Bone marrow (tissue), 2 donors: Measurements from ENCODE around the gene PACS2.
"Not testable (repeated sequence)": the region's sequence is repeated elsewhere in the genome, so short reads cannot be mapped to it uniquely, and the experiment has no call there.

ENCODE experiments used
- DNase-seq, 2 donors: peaks; one replicate each; lab custom pipeline; 2025; lab: John Stamatoyannopoulos, UW

Gene PACS2

GRCh38 chr14:105315941-105316576 lies 1.5 kb downstream of the PACS2 start:
- DNase-seq, result peak in 1 of 2 donors; percentile 64

- DNase-seq, result no peak
Measured at GRCh38 chr14:105316577-105316941, 2.0 kb downstream of the PACS2 start.

DNA sequence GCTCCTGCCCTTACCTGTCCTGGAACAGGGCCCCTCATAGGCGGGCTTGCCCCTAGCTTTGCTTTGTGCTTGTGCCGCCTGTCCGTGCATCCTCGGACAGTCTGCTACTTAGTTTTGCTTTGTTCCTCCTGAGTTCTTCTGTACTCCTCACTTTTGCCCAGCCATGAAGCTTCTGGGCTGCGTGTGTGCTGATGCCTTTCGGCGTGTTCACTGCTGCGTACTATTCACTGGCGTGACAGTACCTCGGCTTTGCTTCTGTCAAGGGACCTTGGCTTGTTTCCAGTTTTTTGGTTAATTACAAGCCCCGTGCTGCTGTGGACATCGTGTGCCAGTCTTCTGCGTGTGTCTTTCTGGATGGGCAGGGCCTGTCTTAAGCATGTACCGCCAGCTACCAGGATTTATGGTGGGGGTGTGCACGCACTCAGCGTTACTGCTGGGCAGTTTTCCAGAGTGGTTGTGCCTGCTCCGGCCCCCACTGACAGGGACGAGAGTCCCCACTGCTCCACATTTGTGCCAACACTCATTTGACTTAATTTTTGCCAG lies 2.5 kb downstream of the PACS2 start:
- no peak for DNase-seq

DNA sequence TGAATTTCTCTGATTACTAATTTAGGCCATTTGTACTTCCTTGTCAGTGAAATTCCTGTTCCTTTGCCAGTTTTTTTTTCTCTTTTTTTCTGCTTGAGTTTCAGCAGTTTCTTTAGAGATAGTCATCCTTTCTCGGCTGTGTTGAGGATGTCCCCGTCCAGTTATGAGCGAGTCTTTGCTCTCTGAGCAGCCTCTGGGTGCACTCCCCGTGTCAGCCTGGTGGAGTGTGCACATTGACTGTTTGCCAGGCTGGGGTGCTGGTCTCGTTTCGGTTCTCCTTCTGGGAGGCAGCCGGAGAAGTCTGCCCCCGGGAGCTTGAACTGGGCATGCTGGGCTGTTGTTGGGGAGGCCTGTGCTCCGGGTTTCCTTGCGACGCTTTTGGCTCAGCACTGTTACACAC lies 3.0 kb downstream of the PACS2 start:
- no peak for DNase-seq

- DNase-seq, result no peak
Measured at GRCh38 chr14:105322791-105323556, 8.4 kb downstream of the PACS2 start.

- DNase-seq, result no peak
Measured at GRCh38 chr14:105323663-105324062, 9.1 kb downstream of the PACS2 start.

DNA sequence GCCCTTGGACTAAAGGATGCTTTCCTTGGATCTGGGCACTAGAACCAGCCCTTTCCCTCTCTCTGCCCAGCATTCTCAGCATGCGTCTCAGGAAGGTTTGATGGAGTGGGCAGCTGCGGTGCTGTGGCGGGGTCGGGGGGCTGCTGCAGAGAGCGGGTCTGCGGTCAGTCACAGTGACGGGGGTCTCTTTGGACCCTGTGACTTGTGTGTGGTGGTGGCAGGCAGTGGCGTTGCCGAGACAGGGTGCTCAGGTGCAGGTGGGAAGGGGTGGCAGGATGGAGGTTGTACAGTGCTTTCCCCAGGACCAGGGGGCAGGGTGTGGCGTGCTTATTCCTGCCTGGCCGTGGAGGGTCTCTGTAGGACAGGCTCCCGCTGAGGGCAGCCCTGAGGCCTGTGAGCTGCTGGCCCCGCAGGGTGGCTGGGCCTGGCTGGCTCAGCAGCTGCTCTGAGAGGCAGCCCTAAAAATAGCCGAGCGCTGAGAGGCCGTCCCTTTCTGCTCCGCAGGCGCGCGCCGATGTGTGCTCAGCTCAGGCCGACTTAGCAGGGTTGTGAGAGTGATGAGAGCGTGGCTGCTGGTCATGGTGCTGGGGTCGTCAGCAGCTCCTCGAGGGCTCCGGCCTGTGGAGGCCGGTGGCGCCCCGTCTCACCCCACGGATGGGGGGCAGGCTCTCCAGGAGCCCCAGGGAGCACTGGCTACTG lies 9.7 kb downstream of the PACS2 start:
- no peak for DNase-seq

DNA sequence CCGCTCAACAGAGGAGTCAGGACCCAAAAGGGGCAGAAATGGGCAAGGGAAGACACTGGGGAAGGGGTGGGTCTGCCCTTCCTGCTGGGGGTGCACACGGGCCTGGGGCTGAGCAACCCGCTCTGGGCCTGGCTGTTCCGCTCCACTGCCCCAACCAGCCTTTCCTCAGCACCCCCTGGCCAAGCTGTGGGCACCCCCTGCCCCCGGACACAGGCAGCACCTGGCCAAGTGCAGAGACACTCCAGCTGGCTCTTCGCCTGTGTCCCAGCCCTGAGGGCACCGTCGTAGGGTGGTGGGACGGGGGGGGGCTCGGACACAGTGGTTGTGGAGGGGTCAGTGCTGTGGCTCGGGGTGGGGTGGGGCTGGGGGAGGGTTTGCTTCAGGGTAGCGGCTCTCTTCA lies 10.3 kb downstream of the PACS2 start:
- DNase-seq, result no peak

DNA sequence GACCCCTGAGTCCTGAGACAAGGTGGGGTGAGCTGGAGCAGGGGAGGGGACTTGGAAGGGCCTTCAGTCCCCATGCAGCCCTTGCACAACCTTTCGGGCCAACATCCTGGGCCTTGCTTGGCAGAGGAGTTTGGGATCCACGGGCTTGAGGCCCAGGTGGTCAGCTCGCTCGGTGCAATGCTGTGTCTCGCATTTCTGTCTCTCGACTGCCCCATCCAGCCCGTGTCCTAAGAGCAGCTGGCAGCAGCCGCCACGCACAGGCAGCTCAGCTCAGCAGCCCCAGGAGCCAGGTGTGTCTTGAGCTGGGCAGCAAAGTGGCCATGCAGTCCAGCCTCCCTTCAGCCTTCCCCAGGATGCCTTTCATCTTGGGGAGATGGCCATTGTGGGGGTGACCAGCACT lies 10.8 kb downstream of the PACS2 start:
- no peak for DNase-seq

DNA sequence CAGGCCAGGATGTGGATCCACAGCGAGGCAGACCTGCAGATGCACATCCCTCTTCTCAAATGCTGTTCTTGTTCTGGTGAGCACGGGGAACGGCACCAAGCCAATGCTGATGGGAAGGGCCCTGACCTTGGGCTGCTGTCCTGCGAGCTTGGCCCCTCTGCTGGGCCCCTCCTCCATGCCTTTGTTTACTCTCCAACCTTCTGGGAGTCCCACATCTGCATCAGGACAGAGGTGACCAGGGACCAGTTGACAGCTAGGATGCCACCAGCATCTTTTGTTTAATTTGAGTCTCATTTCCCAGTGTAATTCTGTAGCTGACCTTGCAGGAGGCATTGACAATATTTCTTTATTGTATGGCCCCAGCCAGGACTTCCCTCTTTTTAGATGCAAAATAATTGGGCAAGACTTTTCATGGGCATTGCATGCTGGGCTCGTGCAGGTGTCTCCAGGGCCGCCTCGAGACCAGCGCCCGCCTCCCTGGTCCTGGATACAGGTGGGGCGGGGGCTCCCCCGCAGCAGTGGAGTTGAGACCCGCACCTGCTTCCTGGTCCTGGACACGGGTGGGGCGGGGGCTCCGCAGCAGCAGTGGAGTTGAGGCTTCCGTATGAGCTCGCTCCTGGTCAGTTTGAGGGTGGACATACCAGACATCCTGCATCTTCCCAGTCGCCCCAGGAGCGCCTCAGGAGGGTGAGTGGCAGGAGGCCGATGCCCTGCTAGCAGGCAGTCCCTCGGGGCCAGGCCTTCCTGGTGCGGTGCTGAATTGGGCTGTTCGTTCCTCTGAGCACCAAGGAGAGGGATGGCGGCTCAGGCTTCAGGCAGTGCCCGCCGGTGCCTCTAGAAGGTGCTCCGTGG lies 11.4 kb downstream of the PACS2 start:
- DNase-seq, result no peak

DNA sequence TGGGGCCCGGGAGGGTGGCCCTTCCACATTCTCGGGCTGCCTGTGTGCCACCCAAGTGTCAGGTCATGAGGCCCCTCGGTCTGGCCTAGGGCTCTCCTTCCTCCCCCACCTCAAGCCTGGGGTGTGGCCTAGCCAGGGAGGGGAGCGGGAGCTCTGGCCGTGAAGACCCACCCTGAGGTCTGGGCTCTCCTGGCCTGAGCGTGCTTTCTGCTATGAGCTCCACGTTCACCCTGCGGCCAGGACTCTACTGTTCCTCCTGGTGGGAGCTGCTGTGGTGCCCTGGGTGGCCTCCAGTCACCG lies 12.0 kb downstream of the PACS2 start:
- DNase-seq, result no peak

DNA sequence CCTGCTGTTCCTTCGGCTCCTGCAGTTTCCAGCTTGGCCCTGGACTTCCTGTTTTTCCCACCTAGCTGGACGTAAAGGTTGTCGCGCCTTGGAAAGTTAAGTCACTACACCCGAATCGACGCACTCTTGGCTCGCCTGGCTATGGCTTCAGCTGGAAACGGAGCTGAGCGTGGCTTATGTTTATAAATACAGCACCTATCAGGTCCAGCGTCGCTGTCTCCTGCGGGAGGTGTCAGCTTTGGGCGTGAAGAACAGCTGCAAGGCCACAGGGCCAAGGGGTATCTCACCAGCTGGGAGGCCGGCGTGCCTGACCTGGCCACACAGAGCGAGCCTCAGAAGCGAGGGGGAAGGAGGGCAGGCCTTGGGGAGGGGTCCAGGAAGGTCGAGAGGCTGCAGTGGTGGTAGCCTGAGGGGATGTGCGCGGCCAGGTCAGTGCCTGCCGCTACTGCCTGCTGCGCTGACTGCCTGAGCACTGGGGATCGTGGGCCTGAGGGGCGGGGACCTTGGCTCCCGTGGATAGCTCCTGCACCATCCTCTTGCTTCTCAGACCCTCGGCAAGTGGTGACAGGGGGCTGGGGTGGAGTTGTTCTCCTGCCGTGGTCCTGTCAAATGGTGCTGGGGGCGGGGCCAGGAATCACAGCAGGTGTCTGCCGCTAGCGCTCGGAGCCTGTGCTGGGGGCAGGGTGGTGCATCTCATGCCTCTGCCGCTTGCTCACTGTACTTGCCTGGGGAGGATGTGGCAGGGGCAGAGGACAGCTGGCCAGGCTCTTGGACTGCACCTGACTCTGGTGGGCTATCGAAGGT lies 12.5 kb downstream of the PACS2 start:
- DNase-seq, result no peak

DNA sequence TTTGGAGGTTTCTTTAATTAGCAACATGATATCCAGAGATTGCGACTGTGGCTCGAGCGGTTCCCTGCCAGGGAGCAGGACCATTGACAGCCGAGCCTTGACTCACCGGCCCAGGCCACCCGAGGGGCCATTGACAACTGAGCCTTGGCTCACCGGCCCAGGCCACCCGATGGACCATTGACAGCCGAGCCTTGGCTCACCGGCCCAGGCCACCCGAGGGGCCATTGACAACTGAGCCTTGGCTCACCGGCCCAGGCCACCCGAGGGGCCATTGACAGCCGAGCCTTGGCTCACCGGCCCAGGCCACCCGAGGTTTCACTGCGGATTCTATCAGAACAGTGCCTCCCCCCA lies 13.1 kb downstream of the PACS2 start:
- DNase-seq, result not testable (repeated sequence)

GRCh38 chr14:105328070-105328677 lies 13.6 kb downstream of the PACS2 start:
- DNase-seq, result no peak

GRCh38 chr14:105328678-105329390 lies 14.3 kb downstream of the PACS2 start:
- no peak for DNase-seq

DNA sequence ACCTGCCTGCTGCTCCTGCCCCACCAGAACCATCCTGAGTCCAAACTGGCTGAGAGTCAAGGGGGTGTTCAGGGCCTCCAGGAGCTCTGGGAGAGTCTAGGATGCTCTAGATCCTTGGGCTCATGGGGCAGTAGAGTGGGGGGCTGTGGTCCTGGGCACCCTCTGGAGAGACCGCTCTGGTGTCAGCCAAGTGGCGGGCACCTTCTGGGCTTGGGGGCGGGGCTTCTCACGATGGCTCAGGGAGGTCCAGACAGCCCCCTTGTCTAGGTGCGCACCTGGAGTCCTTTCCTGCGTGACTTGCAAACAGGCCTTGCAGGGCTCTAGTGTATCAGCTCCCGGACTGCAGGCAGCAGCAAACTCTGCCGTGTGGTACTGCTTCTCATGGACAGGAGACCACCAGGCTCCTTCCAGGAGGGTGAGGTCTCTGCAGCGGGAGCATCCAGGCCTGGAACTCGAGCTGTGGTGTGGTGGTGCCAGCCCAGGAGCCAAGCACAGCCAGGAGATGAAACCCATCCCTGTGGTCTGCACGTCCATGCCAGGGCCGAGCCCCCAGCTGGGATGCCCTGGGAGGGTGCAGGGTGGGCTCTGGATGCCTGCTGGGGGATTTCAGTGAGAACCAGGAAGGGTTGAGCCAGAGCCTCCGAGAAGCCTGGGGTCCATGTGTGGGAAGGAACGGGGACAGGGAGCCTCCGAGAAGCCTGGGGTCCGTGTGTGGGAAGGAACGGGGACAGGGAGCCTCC lies 15.0 kb downstream of the PACS2 start:
- no peak for DNase-seq

- DNase-seq, result no peak
Measured at GRCh38 chr14:105330491-105330895, 15.9 kb downstream of the PACS2 start.

DNA sequence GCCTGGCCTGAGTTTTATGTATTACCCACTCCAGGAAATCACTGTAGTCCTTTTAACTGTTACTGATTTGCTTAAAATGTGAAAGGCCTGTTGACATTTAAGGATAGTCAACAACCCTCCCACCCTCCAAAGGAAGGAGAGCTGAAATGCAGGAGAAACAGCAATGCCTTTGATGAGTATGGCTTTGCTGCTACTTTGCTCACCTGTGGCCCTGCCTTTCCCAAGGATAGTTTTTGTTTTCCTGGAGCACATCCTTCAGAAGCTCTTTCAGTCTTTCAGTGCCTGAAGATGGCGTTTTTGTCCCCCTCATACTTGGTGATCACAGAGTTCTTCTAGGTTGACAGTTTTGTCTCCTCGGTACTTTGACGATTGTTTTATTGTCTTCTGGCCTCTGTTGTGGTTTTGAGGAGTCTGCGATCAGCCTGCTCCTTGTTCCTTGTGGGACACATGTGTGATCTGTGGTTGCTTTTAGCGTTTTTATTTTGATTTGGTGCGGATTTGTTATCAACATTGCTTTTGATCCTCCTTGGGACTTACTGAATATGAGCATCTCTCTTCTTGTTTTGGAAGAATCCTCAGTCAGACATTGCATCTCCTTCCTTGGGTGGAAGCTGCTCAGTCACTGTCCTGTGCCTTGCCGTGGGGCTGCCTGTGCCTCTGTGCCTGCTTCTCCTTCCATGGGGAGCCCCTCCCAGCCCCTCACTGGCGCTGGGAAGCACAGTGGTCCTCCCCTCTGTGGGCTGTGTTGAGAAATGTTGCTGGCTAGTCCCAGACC lies 17.2 kb downstream of the PACS2 start:
- DNase-seq, result no peak

DNA sequence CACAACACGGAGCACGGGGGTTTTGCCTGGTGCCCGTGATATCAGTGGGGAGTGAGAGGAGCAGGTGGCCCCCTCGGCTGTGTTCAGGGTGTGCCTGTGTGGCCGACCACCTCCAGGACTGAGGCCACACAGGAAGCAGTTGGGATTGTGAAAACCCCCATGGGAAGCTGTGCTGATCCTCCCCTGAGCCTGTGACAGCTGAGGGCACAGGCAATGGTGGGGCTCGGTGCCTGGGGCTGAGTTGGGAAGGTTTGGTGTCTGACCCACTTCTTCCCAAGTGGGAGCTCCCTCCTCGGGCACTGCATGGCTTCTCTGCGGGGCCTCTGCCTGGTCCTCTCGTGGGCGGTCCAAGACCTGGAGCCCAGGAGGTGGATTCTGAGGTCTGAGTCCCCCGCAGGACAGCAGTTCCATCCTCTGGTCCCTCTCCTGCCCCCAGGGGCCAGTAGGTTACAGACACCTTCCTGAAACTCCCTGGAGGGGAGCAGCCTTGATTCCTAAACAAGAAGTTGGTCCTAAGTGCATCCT lies 17.9 kb downstream of the PACS2 start:
- DNase-seq, result no peak
